Body of pancreas (tissue), 4 donors: ENCODE results near the gene ROBO2. TPM values are rescaled to one million over a fixed set of nuclear protein-coding genes. Genes with fewer than 3 reads are reported as not detected.

Source experiments
- ATAC-seq: fragments of 150-250 bp; one replicate; pipeline ENCODE4 v1.9.1; 2016
- DNase-seq, 4 donors: peaks; one replicate each; pipeline ENCODE4 v3.0.0-alpha.2; 2019
- H3K27ac ChIP-seq, 4 donors: fragments of 200-600 bp; sonication (generic); 1 replicate in 3 of 4; 2 replicates in 1 of 4; pipeline versions ENCODE4 v1.5.1 to v1.6.1; 2016 to 2019; ENCODE audit warnings: mild to moderate bottlenecking in 1 of 4, mixed read lengths in 1 of 4, moderate library complexity in 1 of 4
- H3K27me3 ChIP-seq, 2 donors: fragments of 200-600 bp; sonication (generic); one replicate each; pipeline ENCODE4 v1.6.0; 2016; ENCODE audit warnings: mild to moderate bottlenecking in 1 of 2
- H3K36me3 ChIP-seq, 2 donors: fragments of 200-600 bp; sonication (generic); replicated peaks in 1 of 2; 2 replicates each; pipeline ENCODE4 v1.5.1; 2016; ENCODE audit warnings: low read depth in 2 of 2; ENCODE audit not compliant: insufficient read depth in 1 of 2
- H3K4me1 ChIP-seq: fragments of 200-600 bp; sonication (generic); one replicate; pipeline ENCODE4 v1.6.0; 2016
- H3K4me3 ChIP-seq, 2 donors: fragments of 200-600 bp; sonication (generic); 1 replicate in 1 of 2; 2 replicates in 1 of 2; pipeline ENCODE4 v1.5.1; 2016 to 2019
- H3K9me3 ChIP-seq, 3 donors: fragments of 200-600 bp; sonication (generic); 1 replicate in 2 of 3; 2 replicates in 1 of 3; pipeline ENCODE4 v1.5.1; 2016
- POLR2A ChIP-seq, 3 donors: fragments of 450-650 bp; IDR thresholded peaks; one replicate each; pipeline ENCODE4 v1.6.1; 2016; ENCODE audit warnings: antibody characterized with exemption in 3 of 3, mild to moderate bottlenecking in 2 of 3
- WGBS, 2 donors: methylation state at CpG; one replicate each; pipeline ENCODE4 v1.1.5; 2017; 5-methylcytosine and 5-hydroxymethylcytosine counted together
- intact Hi-C: fragments of 100-400 bp; cut with DNase I; formaldehyde crosslinking; loops from one replicate; pipeline ENCODE4 v1.15.1; 2023
- total RNA-seq, 2 donors: library from RNA; depleted of rRNA; stranded (reverse); fragments of >200 nt; gene quantifications; one replicate each; pipeline ENCODE4 v1.1.0, GENCODE V29; 2016
- TF ChIP-seq, protein P1 (sequence below), 7 experiments: fragments of 450-650 bp in 4 of 7; fragments of 200-600 bp in 3 of 7; sonication (generic) in 3 of 7; IDR thresholded peaks; one replicate each; pipeline ENCODE4 v1.5.1; 2016 to 2019; ENCODE audit warnings: antibody characterized with exemption in 7 of 7

ROBO2 gene
- total RNA-seq, 2 donors from 2014 or later: 1.3 to 3.0 TPM

- Histone ChIP-seq H3K4me3 (no peak overlapping the region), H3K4me1 (no peaks in the 10 kb centered on the region), H3K36me3 (no peaks in the 10 kb centered on the region), H3K27me3 (no peaks in the 10 kb centered on the region), H3K27ac (no peak overlapping the region), H3K9me3 (no peaks in the 10 kb centered on the region)
- intact Hi-C loops: no loop called here
- ATAC-seq (no peak), DNase-seq (no peak)
- WGBS, 2 donors: 70 to 72% methylated on average over 5 of the region's 5 CpGs
- no peak for TF ChIP-seq POLR2A (IDR thresholded peaks at IDR 0.05)
- TF ChIP-seq, protein P1, sequence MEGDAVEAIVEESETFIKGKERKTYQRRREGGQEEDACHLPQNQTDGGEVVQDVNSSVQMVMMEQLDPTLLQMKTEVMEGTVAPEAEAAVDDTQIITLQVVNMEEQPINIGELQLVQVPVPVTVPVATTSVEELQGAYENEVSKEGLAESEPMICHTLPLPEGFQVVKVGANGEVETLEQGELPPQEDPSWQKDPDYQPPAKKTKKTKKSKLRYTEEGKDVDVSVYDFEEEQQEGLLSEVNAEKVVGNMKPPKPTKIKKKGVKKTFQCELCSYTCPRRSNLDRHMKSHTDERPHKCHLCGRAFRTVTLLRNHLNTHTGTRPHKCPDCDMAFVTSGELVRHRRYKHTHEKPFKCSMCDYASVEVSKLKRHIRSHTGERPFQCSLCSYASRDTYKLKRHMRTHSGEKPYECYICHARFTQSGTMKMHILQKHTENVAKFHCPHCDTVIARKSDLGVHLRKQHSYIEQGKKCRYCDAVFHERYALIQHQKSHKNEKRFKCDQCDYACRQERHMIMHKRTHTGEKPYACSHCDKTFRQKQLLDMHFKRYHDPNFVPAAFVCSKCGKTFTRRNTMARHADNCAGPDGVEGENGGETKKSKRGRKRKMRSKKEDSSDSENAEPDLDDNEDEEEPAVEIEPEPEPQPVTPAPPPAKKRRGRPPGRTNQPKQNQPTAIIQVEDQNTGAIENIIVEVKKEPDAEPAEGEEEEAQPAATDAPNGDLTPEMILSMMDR (IDR thresholded peaks at IDR 0.05): no peak
Measured at GRCh38 chr3:77001062-77001701, 38.7 kb upstream of the ROBO2 start.

DNA sequence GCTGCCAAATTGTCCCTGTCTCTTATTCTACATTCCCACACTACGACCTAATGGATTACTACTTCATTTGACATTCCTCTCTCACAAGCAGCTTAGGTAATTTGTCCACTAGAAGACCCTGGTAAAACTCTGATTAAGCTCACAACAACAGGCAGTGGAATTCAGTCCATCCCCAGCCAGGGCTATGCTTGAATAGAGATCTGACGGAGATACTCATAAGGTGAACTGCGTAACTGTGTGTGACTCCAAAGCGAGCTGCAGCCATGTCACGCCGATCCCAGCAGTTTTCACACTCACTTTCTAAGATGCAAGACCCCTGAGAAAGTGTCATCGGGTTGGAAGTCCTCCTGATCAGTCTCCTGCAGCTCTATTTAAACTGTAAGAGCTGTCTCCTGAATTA lies 25.7 kb upstream of the ROBO2 start:
- H3K9me3 ChIP-seq: peaks cover 0 to 2% (median 0%) of the 10 kb centered on the region in 3 donors
- H3K4me3 ChIP-seq: no peak overlapping the region
- 55 to 60% methylated on average over 7 of the region's 7 CpGs for WGBS, 2 donors
- no peak for TF ChIP-seq POLR2A (IDR thresholded peaks at IDR 0.05)
- TF ChIP-seq, protein P1 (IDR thresholded peaks at IDR 0.05): no peak
- intact Hi-C loops: no loop called here
- no peaks in the 10 kb centered on the region for H3K4me1 ChIP-seq
- ATAC-seq: no peak
- no peak for DNase-seq
- no peaks in the 10 kb centered on the region for H3K27me3 ChIP-seq
- H3K36me3 ChIP-seq: no peaks in the 10 kb centered on the region
- H3K27ac ChIP-seq: no peak overlapping the region

GRCh38 chr3:77025471-77025870 lies 14.4 kb upstream of the ROBO2 start:
- no peaks in the 10 kb centered on the region for H3K9me3 ChIP-seq
- H3K4me3 ChIP-seq: no peak overlapping the region
- 31 to 52% methylated on average over 1 of the region's 1 CpG for WGBS, 2 donors
- TF ChIP-seq, protein P1 (IDR thresholded peaks at IDR 0.05): no peak
- TF ChIP-seq POLR2A (IDR thresholded peaks at IDR 0.05): no peak
- no peak for ATAC-seq
- intact Hi-C loops: no loop called here
- H3K27ac ChIP-seq: no peak overlapping the region
- DNase-seq: no peak
- no peaks in the 10 kb centered on the region for H3K4me1 ChIP-seq
- H3K36me3 ChIP-seq: no peaks in the 10 kb centered on the region
- no peaks in the 10 kb centered on the region for H3K27me3 ChIP-seq

GRCh38 chr3:77026904-77027634 lies 12.8 kb upstream of the ROBO2 start:
- Histone ChIP-seq H3K36me3 (no peaks in the 10 kb centered on the region), H3K27ac (no peak overlapping the region), H3K27me3 (no peaks in the 10 kb centered on the region), H3K9me3 (no peaks in the 10 kb centered on the region), H3K4me1 (no peaks in the 10 kb centered on the region), H3K4me3 (no peak overlapping the region)
- intact Hi-C loops: no loop called here
- 61 to 71% methylated on average over 5 of the region's 5 CpGs for WGBS, 2 donors
- no peak for DNase-seq
- no peak for ATAC-seq
- TF ChIP-seq POLR2A (IDR thresholded peaks at IDR 0.05): no peak
- TF ChIP-seq, protein P1 (IDR thresholded peaks at IDR 0.05): no peak
